ENCODE measurements around the gene LDLRAP1.

The LDLRAP1 gene

DNA sequence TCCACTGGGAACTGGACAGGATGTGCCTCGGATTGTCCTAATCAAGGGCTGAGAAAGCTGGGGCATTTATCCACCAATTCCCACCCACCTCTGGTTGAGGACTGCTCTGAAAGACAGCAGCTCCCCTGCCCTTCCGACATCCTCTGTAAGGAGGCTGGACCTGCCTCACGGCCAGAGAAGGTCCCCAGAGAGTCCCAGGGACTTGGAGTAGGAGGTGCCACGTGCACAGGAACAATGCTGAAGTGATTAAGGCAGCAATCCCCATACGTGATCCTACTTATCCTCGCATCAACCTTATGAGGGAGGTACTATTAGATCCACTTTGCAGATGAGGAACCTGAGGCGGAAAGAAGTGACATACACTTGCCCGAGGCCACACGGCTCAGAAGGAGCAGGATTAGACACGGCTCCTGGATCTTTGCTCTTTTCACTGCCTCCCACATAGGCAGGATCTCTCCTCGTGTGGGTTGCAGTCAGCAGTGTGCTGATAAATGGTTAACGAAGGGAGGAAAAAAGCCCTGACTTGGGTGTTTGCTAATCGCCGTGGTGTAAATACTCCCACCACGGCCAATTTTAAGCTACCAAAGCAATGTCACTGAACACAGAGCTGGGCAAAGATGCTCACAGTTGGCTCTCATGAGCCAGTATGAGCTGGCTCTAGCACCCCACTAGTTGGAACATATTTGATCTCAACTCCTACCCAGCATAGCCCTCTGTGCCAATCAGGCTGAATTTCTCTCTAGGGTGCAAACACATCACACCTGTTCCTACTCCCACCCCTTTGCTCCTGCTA lies 18.6 kb upstream of the LDLRAP1 start:
- no peak for DNase-seq

DNA sequence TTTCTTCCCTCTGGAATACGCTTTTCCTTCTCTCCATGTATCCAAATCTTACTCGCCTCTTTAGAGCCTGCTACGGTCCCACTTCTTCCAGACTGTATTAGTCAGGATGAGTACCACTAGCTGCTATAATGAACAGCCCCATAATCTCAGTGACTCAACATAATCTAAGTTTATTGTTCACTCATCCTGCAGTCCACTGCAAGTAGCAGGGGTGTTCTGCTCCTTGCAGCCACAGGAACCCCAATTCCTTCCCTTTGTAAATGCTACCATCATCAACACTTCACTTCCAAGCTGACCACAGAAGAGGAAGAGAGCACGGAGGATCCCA lies 18.1 kb upstream of the LDLRAP1 start:
- no peak for DNase-seq

DNA sequence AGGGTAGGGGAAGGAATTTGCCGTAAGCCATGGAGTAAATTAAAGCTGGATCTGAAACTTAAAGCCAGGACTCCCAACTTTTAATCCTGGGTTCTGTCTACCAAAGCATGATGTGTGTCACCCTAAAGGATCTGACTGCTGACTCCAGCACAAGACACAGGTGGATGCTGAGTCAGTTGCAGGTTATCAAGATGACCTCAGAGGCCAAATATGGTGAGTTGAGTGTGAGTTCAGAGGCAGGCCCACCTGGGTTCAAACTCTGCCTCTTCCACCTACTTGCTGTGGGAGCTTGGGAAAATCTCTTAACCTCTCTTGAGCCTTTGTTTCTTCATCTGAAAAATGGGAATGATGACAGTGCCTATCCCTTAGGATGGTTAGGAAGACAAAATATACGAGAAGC lies 16.7 kb upstream of the LDLRAP1 start:
- no peak for DNase-seq

- DNase-seq: no peak
Measured at GRCh38 chr1:25527226-25527846, 16.1 kb upstream of the LDLRAP1 start.

DNA sequence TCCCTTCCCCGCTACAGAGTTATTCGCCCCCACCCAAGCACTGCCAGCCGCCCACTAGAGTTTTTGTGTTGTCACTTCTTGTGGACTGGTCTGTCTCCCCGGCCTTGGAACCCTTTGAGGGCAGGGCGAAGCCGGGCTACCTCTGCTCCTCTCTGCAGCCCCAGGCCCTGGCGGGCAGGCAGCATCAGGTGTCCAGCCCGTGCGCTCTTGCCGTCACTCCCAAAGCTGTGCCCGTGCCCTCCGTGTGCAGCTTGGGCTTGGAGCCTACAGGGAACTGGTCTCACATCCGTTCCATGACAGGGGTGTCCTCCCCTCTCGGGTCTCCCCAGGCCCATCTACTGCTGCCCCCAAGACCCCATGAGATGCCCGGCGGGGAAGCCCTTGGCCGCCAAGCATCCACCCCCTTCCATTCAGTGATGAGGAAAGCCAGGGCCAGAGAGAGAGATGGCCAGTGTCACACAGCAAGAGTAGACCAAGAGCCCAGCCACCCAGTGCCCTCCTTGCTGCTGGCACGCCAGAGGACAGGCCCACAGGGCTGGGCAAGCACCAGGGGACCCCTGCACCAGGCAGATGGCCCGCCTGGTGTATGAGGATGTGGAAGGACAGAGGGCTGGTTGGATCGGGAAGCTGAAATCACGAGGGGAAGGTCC lies 15.3 kb upstream of the LDLRAP1 start:
- DNase-seq: no peak

DNA sequence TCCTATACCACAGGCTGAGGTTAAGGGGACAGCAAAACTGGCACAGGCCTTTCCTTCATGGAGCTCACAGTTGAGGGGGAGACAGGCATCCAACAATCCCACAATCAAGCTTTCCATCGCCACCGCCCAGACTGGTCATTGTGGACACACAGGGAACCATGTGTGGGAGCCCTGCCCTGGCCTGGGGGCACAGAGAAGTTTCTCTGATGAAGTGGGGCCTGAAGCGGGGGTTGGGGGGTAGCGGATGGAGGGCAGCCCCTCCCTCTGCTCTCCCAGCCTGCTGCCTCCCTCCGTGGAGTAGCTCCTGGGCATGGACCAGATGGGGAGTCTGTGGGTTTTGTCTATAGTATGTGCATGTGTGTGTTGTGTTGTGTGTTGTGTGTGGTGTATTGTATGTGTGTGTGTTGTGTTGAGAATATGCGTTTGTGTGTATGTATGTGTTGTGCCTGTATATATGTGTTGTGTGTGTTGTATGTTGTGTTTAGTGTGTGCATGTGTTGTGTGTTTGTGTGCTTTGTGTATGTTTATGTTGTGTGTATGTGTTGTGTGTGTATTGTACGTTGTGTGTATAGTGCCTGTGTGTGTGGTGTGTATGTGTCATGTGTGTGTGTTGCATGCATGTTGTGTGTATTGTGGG lies 14.4 kb upstream of the LDLRAP1 start:
- DNase-seq: no peak

- no peak for DNase-seq
Measured at GRCh38 chr1:25529518-25530185, 13.8 kb upstream of the LDLRAP1 start.

- DNase-seq: no peak
Measured at GRCh38 chr1:25530186-25531081, 13.0 kb upstream of the LDLRAP1 start.

GRCh38 chr1:25531082-25531461 lies 12.3 kb upstream of the LDLRAP1 start:
- no peak for DNase-seq

DNA sequence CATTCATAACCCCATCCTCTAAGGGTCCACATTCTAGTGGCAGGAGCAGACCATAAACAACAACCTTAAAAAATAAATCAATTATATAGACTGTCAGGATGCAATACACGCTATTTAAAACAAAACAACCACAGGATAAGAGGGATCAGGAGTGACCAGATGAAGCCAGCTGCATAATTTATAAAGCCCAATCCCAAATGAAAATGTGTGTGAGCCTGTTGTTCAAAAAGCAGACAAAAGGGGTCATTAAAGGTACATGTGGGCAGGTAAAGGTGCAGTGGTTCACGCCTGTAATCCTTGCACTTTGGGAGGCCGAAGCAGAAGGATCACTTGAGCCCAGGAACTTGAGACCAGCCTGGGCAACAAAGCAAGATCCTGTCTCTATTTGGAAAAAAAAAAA lies 10.4 kb upstream of the LDLRAP1 start:
- no peak for DNase-seq

DNA sequence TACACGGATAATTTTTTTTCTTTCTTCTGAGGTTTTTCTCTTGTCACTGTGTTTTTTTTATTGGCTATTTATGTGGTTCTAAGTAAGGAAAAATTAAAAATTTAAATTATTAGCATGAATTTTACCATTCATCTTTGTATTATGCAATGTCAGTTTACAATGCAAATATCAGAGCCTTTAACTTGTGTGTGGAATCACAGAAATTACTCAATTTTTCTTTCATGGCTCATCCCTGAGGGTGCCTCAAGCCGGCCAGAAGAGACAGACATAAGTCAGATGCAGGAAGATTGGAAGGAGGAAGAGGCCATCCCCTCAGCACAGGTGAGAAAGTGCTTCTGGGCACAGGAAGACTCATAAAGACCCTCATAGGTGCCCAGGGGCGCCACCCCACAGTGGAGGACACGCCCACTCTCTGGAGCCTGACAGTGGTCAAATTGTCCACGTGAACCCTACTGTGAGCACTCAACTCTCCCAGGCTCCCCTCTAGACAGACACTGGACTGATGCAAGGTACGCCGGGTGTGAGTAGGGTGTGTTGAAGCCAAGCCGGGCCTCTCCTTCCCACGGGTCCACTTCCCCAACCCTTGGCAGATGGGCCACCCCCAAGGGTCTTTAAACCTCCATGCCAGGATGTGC lies 9.5 kb upstream of the LDLRAP1 start:
- DNase-seq: no peak

- DNase-seq: no peak
Measured at GRCh38 chr1:25534410-25534788, 9.0 kb upstream of the LDLRAP1 start.

GRCh38 chr1:25536124-25536523 lies 7.3 kb upstream of the LDLRAP1 start:
- DNase-seq: no peak

GRCh38 chr1:25537153-25537831 lies 6.1 kb upstream of the LDLRAP1 start:
- DNase-seq: no peak

- no peak for DNase-seq
Measured at GRCh38 chr1:25538191-25538767, 5.1 kb upstream of the LDLRAP1 start.

DNA sequence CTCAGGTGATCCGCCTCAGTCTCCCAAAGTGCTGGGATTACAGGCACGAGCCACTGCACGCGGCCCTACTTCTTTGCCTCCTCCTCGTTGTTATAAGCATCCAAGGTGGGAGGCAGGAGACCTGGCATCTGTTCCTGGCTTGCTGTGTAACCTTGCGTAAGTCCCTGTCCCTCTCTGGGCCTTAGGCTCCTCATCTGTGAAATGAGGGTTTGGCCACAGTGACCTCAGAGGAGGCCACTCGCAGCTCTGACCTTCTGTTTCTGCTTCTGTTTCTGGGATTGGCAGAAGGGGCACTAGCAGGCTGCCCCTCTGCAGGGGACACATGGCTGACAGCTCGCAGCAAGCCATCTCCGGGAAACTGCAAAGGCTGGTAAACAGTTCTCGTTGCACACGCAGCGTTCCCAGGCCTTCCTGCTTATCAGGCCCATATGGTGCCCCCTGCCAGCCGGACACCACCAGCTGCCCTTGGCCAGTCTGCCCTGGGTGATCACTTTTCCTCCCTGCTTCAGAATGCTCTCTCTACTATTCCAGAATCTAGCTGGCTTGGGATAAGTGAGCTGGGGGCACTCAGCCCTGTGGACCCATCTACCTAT lies 2.6 kb upstream of the LDLRAP1 start:
- no peak for DNase-seq

GRCh38 chr1:25541425-25541824 lies 2.0 kb upstream of the LDLRAP1 start:
- no peak for DNase-seq

- no peak for DNase-seq
Measured at GRCh38 chr1:25541889-25542658, 1.3 kb upstream of the LDLRAP1 start.

- DNase-seq: no peak
Measured at GRCh38 chr1:25543005-25543424, 391 bp upstream of the LDLRAP1 start.

Measured in GOT3 (cell line).